NT2/D1 (cell line): ENCODE data around the gene AXIN1.

Experiments used
- SUZ12 ChIP-seq: IDR thresholded peaks from 2 replicates; pipeline ENCODE4 v1.6.1; 2011; ENCODE audit not compliant: insufficient read length, insufficient read depth; ENCODE audit errors: extremely low read depth
- YY1 ChIP-seq: IDR thresholded peaks from 2 replicates; pipeline ENCODE4 v1.6.1; 2011; ENCODE audit not compliant: insufficient read length, insufficient read depth
- ZNF274 ChIP-seq: IDR thresholded peaks from 2 replicates; pipeline ENCODE4 v1.6.1; 2011; ENCODE audit warnings: mild to moderate bottlenecking, low read depth, low read length

GRCh38 chr16:345772-346171 is 6.8 kb downstream of the AXIN1 start:
- TF ChIP-seq ZNF274, result no peak
- no peak for TF ChIP-seq SUZ12
- no peak for TF ChIP-seq YY1
